NB4 (cell line): ENCODE results near the gene CDH4.

Experiments used
- CTCF ChIP-seq: IDR thresholded peaks from one replicate; pipeline ENCODE4 v1.5.1; 2012; ENCODE audit warnings: low read depth, low read length
- POLR2A ChIP-seq: IDR thresholded peaks from 2 replicates; pipeline ENCODE4 v1.6.1; 2011; ENCODE audit warnings: mild to moderate bottlenecking; ENCODE audit not compliant: insufficient read length; ENCODE audit errors: extremely low read depth

GRCh38 chr20:61967300-61967699 lies 715.2 kb downstream of the CDH4 start:
- no peak for TF ChIP-seq CTCF
- TF ChIP-seq POLR2A, result no peak
